NCI-H2171 (cell line): ENCODE results near the gene THAP7.
"Not testable (repeated sequence)": the region's sequence is repeated elsewhere in the genome, so short reads cannot be mapped to it uniquely, and the experiment has no call there.

ENCODE experiments used
- DNase-seq: peaks from one replicate; lab custom pipeline; 2025; lab: John Stamatoyannopoulos, UW

THAP7 gene

DNA sequence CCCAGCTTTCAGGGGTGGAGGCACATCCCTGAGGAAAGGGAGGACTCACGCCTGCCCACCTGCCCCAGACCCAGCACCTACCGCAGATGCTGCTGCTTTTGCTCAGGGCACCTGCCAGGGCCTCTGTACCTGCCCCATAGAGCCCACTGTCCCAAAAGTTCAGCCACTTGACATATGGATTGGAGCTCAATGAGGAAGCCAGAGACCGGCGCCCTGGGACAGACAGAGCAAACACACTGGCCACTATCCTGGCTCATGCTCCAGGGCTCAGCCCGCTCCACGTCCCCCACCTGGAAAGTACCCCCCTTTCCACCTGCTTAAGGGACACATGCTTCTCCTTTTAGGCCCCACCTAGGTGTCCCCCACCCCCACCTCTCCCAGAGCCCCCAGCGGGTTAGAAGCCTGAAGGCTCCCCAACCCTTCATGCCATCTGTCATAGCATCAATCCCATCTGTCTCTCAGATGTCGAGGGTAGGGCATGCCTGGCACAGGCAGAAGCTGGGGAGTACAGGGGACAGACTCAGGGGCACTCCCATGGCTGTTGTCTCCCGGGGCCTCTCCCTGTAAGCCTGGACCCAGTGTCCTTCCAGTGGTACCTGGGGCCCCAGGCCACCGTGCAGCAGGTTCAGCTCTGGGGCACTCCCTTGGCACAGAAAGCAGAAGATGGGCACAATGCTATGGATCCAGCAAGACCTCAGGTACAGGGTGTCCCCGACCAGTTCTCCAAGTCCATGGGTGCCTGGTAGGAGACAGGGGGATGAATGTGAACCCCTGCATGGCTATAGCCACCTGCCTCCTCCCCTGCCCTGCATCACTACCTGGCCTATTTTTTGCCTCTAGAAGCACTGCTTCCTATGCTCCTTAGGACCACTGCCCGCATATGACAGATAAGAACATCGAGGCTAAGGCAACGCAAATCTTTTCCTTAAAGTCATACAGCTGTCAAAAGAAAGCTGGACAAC lies 10.8 kb upstream of the THAP7 start:
- DNase-seq: peak; percentile 80

DNA sequence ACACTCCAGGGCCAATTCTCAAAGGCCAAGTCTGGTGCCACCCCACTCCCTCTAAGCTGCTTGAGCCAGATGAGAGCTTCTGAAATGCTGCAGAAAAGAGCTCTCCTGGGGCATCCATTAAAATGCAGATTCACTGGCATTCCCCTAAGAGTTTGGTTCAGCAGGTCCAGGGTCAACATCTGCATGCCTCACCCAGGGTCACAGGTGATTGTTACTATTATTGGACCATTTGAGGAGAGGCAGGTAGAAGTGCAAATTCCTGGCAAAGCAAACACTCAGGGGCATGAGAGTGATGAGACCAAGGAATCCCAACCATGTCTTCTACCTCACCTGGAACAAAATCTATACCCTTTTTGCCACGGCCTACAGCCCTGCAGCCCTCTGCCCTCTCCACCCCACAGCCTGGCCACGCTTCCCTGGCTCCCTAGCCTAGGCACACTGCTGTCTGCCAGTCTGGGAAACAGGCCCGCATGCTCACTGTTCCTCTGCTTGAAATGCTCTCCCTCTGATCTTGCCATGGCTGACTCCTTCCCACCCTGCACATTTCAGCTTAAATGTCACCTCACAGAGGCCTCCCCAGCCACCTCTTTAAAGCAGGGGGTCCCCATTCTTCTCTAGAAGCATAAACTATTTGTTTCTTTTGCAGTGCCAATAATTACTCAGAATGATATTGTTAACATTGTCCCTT lies 8.7 kb upstream of the THAP7 start:
- no peak for DNase-seq

DNA sequence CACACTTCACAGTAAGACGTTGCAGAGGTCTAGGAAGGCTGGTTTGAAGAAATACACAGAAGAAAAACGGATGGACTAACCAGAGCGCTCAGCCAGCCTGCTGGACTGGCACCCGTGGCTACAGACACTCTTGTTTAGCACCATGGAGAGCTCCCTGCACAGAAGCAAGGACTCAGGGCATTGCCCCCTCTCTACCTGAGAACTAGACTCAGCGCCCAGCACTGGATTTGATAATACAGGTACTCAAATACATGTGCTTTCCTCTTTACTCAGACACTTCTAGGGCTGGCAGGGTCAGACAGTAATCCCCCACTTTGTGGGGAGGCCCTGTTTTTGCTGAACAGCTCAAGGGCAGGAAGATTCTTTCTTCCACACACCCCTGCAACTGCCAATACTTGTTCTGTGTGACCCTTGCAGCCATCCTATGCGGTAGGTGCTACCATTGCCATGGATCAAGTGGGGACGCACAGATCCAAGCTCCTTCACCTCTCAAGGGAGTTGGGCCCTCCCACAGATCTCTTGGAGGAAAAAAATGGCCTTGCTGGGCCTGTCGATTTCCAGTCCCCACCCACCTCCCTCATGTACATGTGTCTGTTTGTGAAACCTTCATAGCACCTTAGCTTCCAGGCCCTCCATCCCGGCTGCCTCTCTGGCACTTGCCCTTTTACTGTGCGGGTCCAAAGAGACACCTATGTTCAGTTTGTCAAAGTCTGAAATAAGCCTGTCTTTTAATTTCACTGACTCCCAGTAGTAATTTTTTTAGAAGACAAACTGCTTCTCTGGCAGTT lies 7.9 kb upstream of the THAP7 start:
- no peak for DNase-seq

DNA sequence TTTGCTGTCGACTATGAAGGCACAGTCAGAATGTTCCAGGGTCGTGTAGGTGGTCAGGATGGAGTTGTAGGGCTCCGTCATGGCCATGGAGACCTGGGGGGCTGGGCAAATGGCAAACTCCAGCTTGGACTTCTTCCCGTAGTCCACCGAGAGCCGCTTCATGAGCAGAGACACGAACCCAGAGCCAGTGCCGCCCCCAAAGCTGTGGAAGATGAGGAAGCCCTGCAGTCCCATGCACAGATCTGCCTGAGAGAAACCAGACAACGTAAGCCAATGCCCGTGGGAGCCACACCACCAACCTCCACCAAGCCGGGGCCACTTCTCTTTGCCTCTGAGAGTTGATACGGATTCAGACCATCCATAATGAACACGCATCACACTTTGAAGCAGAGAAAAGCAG lies 7.3 kb upstream of the THAP7 start:
- DNase-seq: not testable (repeated sequence)

DNA sequence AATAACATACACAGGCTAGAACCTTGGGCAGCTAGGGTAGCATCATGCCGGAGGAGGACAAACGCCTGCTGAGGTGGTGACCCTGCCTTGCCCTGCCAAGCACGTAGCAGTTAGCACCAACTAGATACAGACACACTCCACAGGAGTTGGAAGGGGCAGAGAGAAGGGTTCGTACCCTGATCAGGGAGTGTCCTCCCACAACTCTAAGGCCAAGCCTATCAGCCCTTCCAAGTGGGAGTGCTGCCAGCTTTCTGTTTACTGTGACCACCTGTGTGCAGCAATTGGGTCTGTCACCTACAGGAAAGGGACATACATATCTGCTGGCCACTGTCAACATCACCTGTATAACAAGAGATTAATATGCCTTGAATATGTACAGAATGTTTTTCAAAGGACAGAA lies 1.9 kb upstream of the THAP7 start:
- DNase-seq: no peak

DNA sequence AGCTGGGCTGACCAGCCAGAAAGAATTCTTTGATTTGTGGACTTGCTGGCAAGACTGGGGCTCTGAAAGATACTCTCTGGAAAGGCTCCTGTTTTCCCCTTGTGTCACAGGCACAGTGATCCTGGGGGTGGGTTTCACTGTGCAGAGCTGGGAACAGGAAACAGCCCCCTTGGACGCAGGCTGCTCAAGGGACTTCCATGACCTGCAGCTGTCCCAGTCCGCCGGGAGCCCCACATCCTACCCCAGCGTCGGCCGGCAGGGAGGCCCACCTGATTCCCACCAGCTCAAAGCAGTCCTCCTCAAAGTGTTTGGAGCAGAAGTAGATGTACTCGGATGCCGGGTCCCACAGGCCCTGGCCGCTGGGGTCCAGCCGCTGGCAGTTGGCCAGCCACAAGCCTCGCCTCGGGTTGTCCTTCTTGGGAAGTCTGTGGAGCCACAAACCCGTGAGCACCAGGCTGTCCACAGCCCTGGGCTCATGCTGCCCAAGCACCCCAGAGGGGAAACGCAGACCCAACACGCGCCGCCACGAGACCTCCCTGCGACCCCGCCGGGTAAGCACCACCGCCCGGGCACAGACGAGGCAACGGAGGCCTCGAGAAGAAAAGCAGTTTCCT lies 824 bp downstream of the THAP7 start:
- no peak for DNase-seq

DNA sequence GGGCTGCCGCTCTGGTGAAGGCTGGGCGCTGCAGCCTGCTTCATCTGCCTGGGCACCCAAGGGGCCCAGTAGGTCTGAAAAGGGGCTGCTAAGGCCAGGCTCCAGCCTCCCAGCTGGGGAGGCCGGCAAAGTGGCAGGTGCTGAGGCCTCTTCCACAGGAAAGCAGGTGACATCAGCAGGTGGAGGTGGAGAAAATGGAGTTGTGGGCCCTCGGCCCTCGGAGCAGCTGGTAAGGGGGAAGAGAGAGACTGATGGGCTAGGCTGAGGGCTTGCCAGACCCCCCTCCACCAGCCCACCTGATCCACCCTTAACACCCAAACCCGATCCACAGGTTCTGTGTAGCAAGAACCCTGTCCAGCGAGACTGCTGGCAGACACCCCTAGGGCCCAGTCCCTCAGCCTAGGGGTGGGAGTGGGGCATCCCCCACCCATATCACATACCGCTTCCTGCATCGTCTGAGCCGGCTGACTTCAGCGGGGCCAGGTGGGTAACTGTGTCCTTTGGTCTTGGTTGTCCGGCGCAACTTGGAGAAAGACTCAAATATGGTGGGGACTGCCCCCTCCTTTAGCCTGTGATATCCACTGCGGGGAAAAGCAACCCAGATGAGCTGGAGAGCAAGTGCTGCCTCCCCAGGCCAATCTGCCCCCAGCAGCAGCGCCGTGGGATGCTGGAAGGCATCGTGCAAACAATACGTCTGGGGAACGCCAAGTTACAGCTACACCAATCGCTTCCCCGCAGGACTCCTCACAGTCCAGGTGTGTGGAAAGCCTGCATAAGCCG lies 1.5 kb downstream of the THAP7 start:
- no peak for DNase-seq

DNA sequence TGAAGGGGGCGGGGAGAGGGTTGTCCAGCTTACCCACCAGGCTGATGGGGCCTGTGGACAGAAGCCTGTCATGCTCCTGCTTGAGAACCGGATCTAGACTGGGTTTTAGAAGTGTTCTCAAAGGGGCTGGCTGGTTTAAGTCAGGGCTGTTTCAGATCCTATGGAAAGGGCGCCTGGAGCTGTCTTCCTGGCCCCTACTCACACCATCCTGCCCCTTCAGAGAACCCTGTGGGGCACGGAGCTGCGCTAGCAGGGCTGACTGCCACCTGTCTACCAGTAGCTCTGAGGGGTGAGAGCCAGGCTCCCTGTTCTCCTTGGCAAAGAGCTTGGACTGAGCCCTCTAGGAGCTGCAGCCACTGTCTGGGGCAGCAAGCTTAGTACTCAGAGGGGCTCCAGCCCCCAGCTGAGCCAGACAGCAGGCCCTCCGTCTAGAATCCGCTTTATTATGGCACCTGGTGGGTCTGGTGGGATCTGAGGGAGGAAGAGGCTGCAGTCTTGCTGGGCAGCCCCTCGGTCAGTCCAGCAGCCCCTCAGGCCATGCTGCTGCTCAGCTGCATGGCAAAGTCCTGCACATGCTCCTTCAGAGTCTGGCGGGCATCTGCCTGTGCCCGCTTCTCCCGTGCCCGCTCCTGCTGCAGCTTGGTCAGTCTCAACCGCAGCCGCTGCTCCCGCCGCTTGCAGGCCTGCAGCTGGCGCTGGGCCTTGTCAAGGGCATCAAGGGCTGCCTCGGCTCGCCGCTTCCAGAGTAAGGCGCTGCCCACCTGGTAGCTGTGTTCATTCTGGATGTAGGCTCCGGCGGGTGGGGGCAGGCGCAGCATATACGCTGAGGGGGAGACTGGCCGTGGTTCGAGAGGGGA lies 2.3 kb downstream of the THAP7 start:
- DNase-seq: no peak

DNA sequence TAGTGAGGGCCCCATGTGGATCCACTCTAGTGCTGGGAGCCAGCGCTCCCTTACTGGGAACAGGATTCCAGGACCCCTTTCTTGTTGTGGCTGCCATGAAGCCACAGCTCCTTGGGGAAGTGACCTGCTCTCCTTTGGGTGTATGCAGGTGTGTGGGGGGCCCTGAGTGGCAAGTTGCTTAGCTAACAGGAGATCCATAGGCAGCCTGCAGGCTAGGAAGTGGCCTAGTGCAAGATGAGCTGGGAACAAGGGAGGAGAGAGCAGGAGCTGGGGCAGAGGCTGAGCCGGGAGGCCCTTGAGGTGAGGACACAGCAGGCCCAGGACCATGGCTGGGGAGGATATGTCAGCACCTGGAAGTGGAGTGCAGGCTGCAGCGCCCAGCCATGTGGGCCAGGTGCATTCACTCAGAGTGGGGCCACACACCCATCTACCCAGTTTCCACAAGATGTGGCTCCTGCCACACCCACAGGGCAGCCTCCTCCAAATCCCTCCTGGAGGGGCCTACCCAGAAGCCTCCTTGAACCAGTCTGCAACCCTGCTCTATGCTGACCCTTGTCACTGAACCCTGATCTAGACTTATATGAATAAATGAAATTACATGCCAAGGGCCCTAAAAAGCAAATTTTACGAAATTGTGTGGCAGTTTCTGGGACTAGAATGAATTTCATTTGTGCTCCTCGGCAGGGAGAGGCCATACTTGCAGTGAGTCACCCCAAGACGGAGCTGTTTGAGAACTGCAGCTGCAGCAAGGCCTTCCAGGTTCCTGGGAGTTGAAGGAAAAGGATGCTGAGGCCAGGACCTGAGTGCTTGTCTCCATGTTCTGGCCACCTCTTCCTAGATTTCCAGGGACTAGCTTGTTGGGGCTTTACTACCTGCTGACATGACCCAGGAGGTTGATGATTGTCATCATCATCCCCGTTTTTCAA lies 3.2 kb downstream of the THAP7 start:
- DNase-seq: no peak

DNA sequence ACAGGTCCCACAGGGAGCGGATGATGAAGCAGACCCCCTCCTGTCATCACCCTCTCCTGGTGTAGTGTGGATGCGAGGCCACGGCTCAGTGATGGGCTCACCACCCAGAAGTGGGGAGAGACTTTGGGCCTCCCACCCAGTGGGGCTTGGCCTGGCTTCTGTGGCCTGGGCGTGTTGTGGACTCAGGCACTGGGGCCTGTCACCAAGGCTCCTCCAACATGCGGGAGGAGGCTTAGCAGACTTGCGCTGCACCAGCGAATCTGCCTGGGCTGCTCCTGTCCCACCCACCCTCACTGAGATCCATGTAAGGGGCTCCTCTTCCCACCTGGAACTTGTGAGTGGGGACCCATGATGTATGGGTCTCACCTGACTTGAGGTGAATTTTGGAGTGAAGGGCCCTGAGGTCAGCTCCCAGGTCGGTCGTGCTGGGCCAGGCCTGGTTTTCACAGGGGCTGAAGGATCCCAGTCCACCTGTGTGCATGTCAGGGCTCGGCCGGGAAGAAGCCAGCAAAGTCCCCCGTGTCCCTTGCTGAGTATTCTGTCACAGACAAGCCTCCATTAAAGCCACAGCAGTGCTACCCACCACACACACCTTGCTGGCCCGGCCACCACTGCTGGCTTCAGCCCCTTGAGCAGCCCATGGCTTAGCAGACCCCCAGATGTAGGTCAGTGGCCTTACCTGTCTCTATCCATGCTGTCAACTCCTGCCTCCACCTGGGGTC lies 4.2 kb downstream of the THAP7 start:
- DNase-seq: no peak

DNA sequence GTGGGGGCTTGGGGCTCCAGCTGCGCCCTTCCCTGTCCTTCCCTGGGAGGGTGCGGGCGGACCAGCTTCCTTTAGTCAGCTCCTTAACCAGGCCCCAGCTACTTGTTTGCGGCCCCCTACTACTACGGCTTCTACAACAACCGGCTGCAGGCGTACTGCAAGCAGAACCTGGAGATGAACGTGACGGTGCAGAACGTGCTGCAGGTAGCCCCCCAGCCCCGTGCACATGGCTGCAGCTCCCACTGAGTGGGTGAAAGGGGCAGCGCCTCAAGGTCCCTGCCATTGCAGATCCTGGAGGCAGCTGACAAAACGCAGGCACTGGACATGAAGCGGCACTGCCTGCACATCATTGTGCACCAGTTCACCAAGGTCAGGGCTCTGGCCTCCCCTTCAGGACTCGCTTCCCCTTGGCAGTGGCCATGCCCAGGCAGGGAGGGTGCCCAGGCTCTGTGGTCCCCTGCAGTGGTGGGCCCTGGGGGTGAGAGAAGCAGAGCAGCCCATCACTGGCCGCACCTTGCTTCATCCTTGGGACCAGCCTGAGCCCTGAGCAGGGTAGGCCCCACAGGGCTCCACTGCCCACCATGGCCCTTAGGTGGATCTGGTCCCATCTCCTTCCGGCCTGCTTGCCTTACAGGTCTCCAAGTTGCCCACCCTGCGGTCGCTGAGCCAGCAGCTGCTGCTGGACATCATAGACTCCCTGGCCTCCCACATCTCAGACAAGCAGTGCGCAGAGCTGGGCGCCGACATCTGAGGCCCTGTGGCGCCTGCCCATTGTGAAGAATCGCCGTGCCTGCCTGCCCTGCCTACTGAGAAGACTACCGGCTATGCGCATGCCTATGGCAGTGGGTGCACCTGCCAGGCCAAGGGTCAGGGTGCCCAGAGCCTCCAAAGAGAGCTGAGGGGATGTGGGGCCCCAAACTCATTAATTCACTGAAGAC lies 5.1 kb downstream of the THAP7 start:
- DNase-seq: no peak

DNA sequence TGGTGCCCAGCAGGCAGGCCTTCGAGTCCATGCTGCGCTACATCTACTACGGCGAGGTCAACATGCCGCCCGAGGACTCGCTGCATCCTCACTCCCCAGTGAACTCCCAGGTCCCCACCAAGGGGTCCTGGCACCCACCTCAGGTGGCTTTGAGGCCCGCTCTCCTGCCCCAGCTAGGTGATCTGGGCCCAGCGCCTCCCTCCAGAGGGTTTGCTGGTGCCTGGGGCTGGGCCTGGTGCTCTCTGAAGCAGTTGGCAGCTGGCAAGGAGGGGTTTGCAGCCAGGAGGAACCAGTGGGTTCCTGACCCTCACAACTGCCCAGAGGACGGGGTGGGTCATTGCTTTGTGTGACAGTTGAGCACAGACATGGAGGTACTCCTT lies 5.9 kb downstream of the THAP7 start:
- no peak for DNase-seq

DNA sequence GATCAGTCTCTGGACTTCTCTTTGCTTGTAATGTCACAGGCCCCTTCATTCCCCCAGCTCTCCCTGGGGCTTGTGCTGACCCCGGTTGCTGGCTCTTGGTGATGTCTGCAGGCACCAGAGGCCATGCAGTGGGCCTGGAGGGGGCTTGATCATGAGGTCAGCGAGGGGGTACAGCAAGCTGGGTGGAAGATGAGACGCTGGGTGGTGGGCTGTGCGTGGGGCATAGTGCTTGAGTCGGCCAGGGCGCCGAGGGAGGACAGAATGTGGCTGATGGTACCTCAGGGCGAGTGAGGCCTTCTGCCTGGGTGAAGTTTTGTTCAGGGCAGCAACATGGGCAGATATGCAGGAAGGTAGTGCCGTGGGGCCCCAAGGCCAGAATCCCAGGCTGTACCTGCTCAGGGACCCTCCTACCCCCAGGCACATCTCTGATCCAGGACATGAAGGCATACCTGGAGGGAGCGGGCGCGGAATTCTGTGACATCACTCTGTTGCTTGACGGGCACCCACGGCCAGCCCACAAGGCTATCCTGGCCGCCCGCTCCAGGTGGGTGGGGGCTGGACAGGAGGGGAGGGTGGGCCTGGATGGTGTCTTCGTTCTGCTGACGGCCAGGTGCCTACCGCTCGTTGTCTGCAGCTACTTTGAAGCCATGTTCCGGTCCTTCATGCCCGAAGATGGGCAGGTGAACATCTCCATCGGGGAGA lies 6.4 kb downstream of the THAP7 start:
- no peak for DNase-seq

DNA sequence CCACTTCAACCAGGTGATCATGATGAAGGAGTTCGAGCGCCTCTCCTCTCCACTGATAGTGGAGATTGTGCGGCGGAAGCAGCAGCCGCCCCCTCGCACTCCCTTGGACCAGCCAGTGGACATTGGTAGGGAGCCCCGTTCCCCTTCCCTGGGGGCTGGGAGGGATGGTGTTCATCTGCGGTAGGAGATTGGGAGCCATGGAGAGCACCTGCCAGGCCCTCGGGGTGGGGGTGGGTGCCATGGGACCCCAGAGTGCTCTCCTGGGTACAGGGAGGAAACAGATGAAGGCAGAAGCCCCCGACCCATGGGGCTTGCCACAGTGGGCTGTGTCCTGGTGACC lies 7.0 kb downstream of the THAP7 start:
- DNase-seq: no peak

DNA sequence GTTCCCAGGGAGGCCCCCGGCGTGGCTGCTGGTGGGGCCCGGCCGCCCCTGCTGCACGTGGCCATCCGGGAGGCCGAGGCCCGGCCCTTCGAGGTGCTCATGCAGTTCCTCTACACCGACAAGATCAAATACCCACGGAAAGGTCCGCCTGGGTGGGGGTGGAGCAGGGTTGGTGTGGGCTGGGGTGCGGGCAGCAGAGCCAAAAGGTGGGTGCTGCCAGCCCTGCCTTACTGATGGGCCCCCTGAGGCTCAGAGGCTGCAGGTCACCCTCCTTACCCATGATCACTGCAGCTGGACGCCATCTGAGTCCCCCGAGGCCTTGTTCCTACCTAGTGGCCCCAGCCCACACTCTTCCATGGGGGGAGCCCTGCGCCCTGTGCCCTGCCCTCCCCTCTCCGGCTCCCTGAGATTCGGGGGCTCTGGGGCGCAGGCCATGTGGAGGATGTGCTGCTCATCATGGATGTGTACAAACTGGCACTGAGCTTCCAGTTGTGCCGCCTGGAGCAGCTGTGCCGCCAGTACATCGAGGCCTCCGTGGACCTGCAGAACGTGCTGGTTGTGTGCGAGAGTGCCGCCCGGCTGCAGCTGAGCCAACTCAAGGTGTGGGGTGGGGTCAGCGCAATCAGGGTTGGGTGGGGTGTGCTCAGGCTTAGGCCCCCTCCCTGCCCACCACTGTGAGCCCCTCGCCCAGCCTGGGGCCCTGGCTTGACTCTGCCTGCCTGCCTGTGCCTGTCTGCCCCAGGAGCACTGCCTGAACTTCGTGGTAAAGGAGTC lies 7.6 kb downstream of the THAP7 start:
- no peak for DNase-seq
